HG02943 (cell line): ENCODE results near the gene KAT14.
"Not testable (repeated sequence)": the region's sequence is repeated elsewhere in the genome, so short reads cannot be mapped to it uniquely, and the experiment has no call there.

Source experiments
- ATAC-seq: cut with Tn5 transposase; IDR thresholded peaks from one replicate; pipeline ENCODE4 v1.9.1; 2021; ENCODE audit warnings: mild to moderate bottlenecking, low read depth, moderate library complexity; ENCODE audit not compliant: unreplicated experiment

KAT14 gene, protein sequence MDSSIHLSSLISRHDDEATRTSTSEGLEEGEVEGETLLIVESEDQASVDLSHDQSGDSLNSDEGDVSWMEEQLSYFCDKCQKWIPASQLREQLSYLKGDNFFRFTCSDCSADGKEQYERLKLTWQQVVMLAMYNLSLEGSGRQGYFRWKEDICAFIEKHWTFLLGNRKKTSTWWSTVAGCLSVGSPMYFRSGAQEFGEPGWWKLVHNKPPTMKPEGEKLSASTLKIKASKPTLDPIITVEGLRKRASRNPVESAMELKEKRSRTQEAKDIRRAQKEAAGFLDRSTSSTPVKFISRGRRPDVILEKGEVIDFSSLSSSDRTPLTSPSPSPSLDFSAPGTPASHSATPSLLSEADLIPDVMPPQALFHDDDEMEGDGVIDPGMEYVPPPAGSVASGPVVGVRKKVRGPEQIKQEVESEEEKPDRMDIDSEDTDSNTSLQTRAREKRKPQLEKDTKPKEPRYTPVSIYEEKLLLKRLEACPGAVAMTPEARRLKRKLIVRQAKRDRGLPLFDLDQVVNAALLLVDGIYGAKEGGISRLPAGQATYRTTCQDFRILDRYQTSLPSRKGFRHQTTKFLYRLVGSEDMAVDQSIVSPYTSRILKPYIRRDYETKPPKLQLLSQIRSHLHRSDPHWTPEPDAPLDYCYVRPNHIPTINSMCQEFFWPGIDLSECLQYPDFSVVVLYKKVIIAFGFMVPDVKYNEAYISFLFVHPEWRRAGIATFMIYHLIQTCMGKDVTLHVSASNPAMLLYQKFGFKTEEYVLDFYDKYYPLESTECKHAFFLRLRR

DNA sequence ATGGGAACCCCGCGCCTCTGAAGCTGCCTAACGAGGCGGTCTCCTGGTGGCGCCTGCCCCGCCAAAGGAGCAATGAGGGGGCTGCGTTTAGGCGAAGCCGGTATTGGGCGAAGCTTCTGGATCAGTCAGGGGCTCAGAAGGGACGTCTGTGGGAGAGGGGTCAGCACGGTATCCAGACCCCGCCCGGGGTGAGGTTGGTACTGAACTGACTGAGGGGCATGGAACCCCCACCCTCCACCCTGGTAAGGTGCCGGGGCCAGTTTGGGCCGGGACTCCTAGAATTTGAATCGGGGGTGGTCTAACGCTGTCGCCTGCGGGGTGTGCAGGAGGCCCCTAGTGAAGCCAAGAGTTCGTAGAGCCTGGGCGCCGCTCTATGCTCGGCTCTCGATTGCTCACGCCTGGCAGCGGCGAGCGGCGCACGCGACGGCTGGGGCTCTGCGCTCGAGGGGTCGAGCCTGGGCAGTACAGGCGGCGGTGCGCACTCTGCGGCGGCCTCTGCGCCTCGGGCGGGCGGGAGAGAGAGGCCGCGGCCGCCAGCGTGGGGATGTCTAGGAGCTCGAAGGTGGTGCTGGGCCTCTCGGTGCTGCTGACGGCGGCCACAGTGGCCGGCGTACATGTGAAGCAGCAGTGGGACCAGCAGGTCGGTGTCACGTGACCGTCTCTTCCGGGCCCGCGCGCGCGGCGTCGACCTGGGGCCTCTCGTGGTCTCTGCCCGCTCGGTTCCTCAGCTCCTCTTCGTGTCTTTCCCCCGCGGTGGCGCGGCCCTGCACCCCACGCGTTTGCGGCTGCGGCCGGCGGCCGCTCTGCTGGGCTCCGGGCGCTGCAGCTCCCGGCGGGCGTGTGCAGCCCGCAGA lies at the start of gene KAT14, which contains the start of gene PET117:
Gene KAT14 (plus strand): TSS at position 452 of the 854 bp plus-strand sequence. CDS start 4,798 bp downstream, outside the sequence.
Gene PET117 (plus strand): TSS at position 452 of the 854 bp plus-strand sequence. CDS start 93 bp downstream, at position 545.
- ATAC-seq, result peak; percentile 79

DNA sequence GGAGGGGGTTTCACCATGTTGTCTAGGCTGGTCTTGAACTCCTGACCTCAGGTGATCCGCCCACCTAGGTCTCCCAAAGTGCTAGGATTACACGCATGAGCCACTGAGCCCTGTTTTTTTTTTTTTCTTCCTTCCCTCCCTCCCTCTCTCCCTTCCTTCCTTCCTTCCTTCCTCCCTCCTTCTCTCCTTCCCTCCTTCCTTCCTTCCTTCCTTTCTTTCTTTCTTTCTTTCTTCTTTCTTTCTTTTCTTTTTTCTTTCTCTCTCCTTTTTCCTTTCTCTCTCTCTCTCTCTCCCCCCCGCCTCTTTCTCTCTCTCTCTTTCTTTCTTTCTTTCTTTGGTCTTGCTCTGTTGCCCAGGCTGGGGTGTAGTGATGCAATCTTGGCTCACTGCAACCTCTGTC lies 49.4 kb upstream of the KAT14 start:
- not testable (repeated sequence) for ATAC-seq

DNA sequence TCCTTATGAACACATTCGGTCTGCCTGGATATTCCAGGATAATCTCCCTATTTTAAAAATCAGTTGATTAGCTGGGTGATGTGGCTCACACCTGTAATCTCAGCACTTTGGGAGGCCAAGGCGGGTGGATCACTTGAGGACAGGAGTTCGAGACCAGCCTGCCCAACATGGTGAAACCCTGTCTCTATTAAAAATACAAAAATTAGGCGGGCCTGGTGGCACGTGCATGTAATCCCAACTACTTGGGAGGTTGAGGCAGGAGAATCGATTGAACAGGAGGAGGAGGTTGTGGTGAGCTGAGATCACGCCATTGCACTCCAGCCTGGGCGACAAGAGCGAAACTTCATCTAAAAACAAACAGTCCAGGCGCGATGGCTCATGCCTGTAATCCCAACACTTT lies 48.8 kb upstream of the KAT14 start:
- ATAC-seq, result not testable (repeated sequence)

DNA sequence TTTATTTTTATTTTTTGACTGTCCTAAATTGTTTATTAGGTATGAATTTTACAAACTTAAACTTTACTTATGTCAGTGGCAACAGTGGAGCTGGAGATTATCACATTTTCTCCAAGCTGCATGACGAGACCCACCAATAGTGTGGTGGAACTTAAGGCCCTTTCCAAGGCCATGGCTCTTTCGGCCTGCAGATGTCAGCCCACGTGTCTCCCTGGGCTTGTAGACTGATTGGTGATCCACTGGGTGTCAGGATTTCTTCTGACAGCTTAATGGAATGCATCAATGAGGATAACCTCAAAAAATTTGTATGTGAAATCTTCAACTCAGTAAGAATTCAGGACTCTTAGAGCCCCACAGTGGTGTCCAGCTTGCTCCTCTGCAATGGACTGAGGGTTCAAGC lies 47.6 kb upstream of the KAT14 start:
- ATAC-seq, result no peak

DNA sequence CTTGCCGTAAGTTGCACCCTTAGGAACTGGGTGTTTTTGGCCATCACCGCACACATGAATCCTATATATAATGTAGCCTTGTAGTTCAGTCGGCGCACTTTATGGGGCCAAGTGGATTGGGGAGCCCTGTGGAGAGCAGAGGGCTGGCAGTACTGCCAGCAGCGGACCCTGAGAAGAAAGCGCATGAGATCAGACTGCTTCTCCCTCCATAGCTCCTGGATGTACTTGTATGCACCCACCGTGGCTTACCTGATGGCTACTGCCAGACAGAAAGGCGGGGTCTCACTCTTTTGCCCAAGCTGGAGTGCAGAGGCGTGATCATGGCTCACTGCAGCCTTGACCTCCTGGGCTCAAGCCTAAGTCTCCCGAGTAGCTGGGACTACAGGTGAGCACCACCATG lies 47.2 kb upstream of the KAT14 start:
- no peak for ATAC-seq

DNA sequence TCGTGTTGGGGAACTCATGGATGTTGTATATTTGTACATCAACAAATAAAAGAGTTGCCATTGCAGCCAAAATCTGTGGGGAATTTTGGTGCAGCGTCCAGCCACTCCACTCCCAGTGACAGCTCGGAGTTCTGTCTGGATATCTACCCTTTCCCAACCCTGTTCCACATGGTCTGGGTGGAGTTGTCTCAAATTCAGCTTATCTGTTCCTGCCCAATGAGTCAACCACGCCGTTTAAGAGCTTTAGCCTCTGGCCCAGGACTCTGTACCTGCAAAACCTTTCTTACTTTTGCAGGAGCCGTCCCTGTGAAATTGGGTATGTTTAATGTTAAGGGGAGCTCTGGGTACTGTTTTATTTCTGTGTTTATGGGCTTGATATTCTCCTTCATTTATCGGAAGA lies 46.0 kb upstream of the KAT14 start:
- no peak for ATAC-seq

DNA sequence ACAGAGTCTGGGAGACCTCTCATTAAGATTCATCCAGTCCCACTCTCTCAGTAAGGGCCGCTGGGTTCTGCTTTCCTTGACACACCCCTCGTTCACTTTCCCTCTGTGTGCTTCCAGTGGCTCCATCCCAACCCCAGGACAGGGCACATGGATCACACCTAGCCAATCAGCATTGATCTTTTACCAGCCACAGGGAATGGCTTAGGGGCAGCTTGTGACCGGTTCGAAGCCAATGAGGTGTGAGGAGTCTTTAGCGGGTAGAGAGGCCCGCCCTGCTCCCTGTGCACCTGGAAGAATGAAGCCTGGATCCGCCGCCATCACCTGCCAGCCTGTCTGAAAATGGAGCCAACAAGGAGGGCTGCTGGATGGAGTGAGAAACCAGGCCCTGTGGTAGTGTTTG lies 44.8 kb upstream of the KAT14 start:
- no peak for ATAC-seq

DNA sequence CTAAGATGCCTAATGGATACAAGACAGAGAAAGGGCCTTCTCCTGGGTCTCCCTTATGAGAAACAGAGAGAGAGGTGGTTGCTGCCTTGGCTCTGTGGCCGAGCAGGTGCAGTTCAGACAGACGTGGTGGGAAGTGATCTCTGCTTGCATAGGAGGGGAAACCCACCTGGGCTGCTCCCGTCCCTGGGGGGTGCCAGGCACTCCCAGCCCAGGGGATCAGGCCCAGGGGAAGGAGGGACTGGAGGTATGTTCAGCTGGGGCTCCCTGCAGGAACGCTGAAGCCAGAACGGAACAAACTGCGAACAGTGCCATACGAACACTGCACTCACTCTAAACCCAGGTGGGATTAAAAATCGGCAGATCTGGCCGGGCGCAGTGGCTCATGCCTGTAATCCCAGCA lies 44.3 kb upstream of the KAT14 start:
- ATAC-seq, result no peak

DNA sequence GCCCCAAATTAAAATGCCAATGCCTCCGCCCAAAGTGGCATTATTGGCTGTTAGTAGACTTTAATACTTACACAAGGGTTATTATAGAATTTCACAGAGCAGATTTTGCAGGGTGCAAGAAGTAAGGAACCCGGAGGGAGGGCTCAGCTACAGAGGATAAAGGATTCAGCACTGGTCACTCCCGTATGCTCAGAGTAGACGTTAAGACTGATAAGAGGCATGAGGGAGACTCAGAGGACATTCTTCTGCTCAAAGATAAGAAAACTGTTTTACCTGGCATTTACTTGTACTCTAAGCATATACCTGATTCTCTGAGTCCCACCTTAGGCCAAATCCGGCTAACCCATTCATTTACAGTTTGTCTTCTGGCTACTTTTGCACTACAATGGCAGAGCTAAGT lies 43.5 kb upstream of the KAT14 start:
- ATAC-seq, result no peak

DNA sequence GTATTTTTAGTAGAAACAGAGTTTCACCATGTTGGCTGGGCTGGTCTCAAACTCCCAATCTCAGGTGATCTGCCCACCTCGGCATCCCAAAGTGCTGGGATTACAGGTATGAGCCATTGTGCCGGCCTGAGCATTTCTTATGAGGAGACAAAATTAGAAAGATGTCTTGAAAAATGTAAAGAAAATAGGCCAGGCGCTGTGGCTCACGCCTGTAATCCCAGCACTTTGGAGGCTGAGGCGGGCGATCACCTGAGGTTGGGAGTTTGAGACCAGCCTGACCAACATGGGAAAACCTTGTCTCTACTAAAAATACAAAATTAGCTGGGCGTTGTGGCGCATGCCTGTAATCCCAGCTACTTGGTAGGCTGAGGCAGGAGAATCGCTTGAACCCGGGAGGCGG lies 37.1 kb upstream of the KAT14 start:
- ATAC-seq, result not testable (repeated sequence)

DNA sequence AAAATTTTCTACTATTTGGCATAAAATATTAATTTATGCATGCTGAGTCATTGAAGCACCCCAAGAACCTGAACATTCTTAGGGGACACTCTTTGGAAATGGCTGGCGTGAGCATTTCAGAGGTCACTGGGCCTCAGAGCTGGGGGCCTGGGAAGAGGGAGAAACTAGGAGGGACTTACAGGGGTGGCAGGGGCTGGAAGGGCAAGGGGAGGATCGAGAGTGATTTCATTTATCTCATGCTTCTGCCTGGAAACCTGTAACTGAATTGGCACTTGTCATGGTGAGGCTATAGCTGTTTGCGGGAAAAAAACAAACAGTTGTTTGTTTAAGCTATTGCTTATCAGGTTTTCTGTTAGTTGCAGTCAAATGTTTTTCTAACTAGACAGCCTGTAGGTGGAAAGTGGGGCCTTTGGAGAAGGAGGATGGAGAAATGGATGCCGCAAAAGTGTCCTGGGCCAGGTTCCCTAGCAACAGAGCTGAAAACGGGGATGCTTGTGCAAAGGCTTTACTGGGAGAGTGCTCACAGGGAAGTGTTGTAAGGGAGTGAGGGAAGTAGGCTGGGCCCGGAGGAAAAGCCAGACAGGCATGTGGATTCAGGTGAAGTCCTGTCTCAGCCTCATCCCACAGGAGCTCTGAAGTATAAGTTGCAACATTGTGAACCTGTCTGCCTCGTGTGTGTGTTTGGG lies 36.4 kb upstream of the KAT14 start:
- no peak for ATAC-seq

GRCh38 chr20:18103497-18103896 lies 34.2 kb upstream of the KAT14 start:
- ATAC-seq, result no peak

- no peak for ATAC-seq
These were observed 29.3 kb upstream of the KAT14 start for GRCh38 chr20:18108326-18108725.

DNA sequence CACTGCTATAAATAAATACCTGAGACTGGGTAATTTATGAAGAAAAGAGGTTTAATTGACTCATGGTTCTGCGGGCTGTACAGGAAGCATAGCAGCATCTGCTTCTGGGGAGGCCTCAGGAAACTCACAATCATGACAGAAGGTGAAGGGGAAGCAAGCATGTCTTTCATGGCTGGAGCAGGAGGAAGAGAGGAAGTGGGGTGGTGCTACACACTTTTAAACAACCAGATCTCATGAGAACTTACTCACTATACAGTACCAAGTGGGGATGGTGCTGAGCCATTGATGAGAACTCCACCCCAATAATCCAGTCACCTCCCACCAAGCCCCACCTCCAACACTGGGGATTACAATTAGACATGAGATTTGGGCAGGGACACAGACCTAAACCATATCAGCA lies 9.1 kb upstream of the KAT14 start:
- not testable (repeated sequence) for ATAC-seq

- no peak for ATAC-seq
These were observed 5.0 kb upstream of the KAT14 start for GRCh38 chr20:18132663-18133062.

DNA sequence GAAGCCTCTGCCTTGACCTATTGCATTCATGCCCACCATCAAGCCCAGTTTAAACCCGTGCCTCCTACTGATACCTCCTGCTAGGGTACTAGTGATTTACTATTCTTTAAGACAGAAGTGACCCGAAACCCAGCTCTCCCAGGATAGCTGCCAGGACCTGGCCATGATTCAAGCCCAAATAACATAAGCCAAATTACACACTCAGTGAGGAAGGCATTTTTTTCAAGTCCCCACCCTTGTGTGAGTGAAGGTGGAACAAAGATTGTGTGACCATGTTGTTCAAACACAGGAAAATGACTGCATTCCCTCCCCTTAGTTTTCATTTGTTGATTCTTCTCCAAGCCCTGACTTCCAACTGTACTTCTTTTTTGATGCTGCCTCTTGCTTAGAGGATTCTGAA lies 3.7 kb upstream of the KAT14 start:
- ATAC-seq, result no peak

GRCh38 chr20:18138266-18138582 lies 561 bp downstream of the KAT14 start:
- ATAC-seq, result peak; percentile 38

GRCh38 chr20:18138639-18139583 lies 1.2 kb downstream of the KAT14 start:
- no peak for ATAC-seq

DNA sequence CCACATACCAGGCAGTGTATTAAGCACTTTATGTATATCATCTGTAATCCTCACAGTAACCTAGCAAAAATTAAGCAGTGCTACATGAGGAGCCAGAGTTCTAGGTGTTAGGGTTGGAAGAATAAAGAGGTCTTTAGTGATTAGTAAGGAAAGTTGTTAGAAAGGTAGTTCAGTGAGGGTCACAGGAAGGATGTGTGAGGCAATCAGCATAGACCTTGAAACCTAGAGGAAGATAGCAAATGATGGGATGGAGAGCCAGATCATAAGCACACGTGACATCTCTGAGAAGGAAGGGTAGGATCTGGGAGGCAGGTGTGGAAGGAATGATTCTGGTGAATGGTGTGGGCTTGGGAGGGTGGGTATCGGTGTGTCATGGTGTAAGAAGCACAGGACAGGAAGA lies 2.2 kb downstream of the KAT14 start:
- ATAC-seq, result no peak
